Fibroblast of skin of left quadriceps (primary cell): ENCODE results near the gene RAP1GAP2.
"Not testable (repeated sequence)": the region's sequence is repeated elsewhere in the genome, so short reads cannot be mapped to it uniquely, and the experiment has no call there.

Source experiments
- DNase-seq, 2 experiments: peaks; one replicate each; pipeline ENCODE4 v3.0.0-alpha.2; 2013; ENCODE audit warnings: low read depth in 2 of 2

RAP1GAP2 gene

GRCh38 chr17:2883544-2884213 lies 87.4 kb downstream of the RAP1GAP2 start:
- no peak for DNase-seq

- DNase-seq: no peak
These were observed 89.5 kb downstream of the RAP1GAP2 start for GRCh38 chr17:2885733-2886132.

GRCh38 chr17:2888326-2888725 lies 92.1 kb downstream of the RAP1GAP2 start:
- no peak for DNase-seq

GRCh38 chr17:2889256-2889655 lies 93.0 kb downstream of the RAP1GAP2 start:
- DNase-seq: no peak

DNA sequence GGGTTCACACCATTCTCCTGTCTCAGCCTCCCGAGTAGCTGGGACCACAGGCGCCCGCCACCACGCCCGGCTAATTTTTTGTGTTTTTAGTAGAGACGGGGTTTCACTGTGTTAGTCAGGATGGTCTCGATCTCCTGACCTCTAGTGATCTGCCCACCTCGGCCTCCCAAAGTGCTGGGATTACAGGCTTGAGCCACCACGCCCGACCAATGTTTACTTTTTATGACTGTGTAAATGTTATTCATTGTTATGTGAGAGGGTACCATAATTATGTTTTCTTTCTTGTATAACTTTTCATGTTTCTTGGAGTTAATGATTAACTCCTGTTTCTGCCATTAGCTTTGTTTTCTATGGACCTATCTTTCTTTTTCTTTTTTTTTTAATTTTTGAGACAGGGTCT lies 94.5 kb downstream of the RAP1GAP2 start:
- DNase-seq: not testable (repeated sequence)

DNA sequence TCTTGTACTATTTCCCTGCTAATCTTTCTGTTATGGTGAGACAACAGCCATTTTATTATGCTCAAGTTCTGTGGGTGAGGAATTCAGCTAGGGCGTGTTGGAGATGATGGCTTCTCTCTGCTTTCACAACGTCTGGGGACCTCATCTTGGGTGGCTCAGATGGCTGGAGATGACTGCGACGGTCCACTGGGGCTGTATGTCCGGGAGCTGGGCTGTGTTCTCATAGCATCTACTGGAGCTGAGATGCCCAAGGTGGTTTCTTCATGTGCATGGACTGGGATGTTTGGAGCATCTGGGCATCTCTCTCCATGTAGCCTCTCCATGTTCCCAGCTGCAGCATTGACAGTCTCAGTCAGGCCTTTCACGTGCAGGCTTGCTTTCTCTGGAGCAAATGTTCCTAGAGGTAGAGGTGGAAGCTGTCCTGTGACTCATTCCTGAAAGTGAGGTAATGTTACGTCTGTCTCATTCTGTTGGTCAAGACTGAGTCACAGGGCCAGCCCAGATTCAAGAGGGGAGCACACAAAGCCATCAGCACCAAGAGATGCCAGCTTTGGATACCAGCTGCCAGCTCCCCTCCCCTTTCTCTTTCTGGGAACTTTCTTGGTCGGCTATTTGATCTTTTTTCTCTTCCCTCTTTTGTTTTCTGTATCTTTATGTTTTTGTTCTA lies 96.2 kb downstream of the RAP1GAP2 start:
- peak; percentile 6 to 13 for DNase-seq

GRCh38 chr17:2893422-2893914 lies 97.2 kb downstream of the RAP1GAP2 start:
- no peak for DNase-seq

- DNase-seq: no peak
These were observed 98.5 kb downstream of the RAP1GAP2 start for GRCh38 chr17:2894782-2895181.

DNA sequence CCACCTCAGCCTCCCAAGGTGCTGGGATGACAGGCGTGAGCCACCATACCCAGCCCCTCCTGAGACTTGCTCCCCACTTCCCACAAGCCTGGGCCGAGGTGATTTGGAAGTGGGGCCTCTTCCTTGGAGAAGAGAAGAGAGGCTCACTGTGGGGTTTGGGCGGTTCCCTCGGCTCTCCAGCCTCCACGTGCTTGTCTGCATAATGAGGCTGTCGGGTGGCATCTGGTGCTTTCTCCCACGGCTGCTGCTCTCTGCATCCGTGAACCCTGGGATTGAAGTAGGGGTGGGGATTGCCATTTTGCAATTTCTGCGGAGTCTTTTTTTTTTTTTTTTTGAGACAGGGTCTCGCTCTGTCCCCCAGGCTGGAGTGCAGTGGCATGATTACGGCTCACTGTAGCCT lies 101.4 kb downstream of the RAP1GAP2 start:
- DNase-seq: no peak

- no peak for DNase-seq
These were observed 102.2 kb downstream of the RAP1GAP2 start for GRCh38 chr17:2898255-2898926.

- no peak for DNase-seq
These were observed 103.7 kb downstream of the RAP1GAP2 start for GRCh38 chr17:2899906-2900305.

- DNase-seq: no peak
These were observed 104.6 kb downstream of the RAP1GAP2 start for GRCh38 chr17:2900842-2901241.

DNA sequence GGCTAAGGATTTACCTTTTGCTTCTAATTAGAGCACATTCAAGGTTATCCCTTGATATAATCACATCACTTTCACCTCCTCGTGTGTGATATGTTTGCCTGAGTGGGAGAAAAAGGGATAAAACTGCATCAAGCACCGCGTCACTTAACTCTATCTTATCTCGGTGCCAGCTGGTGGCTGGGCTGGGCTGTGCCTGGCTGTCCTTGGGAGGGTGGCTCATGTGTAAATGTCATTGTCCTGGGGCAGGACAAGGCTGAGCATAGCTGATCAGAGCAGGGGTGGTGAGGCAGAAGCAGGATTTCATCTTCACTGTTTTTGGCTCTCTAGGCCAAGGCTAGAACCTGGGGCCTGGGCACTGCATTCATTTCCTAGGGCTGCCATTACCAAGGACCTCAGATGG lies 105.3 kb downstream of the RAP1GAP2 start:
- no peak for DNase-seq

- DNase-seq: no peak
These were observed 106.3 kb downstream of the RAP1GAP2 start for GRCh38 chr17:2902546-2902945.

DNA sequence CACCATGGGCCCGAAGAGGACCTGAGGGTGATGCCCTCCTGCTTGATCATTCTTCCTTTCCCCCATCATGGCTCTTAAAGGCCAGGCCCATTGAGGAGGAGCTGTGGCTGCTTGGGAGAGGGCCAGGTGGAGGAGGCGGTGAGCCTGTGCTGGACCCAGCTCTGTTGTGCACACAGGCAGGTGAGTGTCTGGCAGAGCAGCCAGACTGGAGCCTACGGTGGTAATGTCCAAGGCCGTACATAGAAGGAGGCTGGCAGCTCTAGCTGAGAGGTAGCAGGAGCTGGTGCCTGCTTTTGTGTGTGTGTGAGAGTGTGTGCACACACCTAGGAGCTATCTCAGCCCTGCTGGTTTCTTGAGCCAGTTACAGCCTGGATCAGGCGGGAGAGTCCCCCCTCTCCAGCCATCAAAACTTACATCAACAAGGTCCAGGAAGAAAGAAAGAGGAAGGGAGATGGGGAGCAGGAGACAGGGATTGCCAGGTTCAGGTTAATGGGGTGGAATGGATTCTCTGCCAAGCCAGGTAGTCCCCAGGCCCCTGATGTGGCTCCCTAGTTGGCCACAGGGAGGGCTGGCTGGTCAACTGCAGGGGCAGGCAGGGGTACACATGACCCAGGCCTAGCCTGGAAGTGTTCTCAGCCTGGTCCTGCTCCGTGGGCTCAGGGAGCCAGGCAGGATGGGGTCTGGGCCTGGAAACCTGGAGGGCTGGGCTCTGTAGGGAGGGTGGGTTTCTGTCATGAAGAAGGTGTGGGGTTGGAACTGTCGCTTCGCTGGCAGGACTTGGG lies 107.1 kb downstream of the RAP1GAP2 start:
- no peak for DNase-seq

- no peak for DNase-seq
These were observed 107.9 kb downstream of the RAP1GAP2 start for GRCh38 chr17:2904135-2904534.

DNA sequence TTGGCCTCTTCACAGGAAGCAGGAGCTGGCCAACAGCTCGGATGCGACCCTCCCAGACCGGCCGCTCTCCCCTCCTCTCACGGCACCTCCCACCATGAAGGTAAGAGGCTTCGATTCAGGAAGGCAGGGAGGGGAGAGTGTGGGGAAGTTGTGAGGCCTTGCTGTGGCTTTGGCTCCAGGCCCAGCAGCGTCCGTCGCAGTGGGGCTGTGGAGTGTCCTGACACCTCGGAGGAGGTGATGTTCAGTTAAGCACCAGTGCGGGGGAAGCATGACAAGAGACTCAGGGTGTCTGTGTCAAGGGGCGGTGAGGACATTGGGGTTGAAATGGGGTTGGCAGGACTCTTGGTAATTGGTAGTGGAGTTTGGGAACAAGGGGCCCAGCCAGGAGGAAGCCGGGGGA lies 109.0 kb downstream of the RAP1GAP2 start:
- DNase-seq: no peak

- no peak for DNase-seq
These were observed 109.7 kb downstream of the RAP1GAP2 start for GRCh38 chr17:2905696-2906501.

DNA sequence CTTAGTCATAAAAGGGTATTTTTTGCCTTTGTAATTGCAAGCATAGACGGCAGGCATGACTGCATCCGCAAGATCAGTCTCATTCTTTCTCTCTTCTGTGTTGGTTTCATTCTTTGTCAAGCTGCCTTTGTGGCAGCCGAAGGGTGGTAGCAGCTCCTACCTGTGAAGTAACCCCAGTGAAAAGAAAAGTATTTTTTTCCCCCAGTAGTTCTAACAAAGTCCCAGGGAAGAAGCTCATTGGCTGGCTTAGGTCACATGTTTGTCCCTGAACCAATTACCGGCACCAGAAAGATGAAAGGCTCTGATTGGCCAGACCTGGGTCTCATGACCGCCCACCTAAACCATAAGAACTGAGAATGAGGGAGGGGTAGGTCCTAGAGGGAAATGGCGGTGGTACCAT lies 110.7 kb downstream of the RAP1GAP2 start:
- no peak for DNase-seq

GRCh38 chr17:2909175-2909845 lies 113.1 kb downstream of the RAP1GAP2 start:
- no peak for DNase-seq

DNA sequence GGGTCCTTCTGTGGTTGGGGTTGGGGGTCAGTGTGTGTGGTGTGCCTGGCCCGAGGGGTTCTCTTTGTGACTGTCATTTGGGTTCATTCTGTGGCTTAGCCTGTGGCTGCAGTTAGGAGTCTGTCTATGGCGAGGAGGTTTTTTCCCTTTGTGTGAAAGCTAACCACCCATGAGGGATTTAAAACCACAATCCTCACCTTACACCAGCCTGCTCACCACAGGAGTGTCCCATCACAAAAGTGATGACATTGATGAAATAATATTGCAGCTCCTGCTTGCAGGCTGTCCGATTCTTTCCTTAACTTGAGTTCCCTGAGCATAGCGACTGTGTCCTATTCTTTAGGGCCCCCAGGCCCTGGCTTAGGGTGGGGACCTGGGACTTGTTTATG lies 113.6 kb downstream of the RAP1GAP2 start:
- DNase-seq: no peak
